Activated T-cell treated with anti-CD3 and anti-CD28 coated beads, Interleukin-2, amount 50 U/mL, for 1 hour (primary cell): ENCODE data around the gene THADA.
"Not testable (repeated sequence)": the region's sequence is repeated elsewhere in the genome, so short reads cannot be mapped to it uniquely, and the experiment has no call there.

ENCODE experiments used
- DNase-seq: peaks from one replicate; pipeline ENCODE4 v3.0.0-alpha.2; 2020

THADA gene

GRCh38 chr2:43593254-43593653 is 2.6 kb downstream of the THADA start:
- no peak for DNase-seq

GRCh38 chr2:43592443-43592842 is 3.4 kb downstream of the THADA start:
- no peak for DNase-seq

GRCh38 chr2:43585708-43586107 is 10.1 kb downstream of the THADA start:
- no peak for DNase-seq

- no peak for DNase-seq
These were observed 16.4 kb downstream of the THADA start for GRCh38 chr2:43579275-43579981.

- DNase-seq: no peak
These were observed 18.6 kb downstream of the THADA start for GRCh38 chr2:43576981-43577892.

- DNase-seq: no peak
These were observed 23.6 kb downstream of the THADA start for GRCh38 chr2:43572244-43572643.

GRCh38 chr2:43569921-43570320 is 25.9 kb downstream of the THADA start:
- no peak for DNase-seq

GRCh38 chr2:43568228-43568627 is 27.6 kb downstream of the THADA start:
- DNase-seq: no peak

- no peak for DNase-seq
These were observed 29.4 kb downstream of the THADA start for GRCh38 chr2:43566461-43566729.

GRCh38 chr2:43563679-43564078 is 32.2 kb downstream of the THADA start:
- no peak for DNase-seq

GRCh38 chr2:43560231-43560547 is 35.6 kb downstream of the THADA start:
- no peak for DNase-seq

- DNase-seq: no peak
These were observed 36.2 kb downstream of the THADA start for GRCh38 chr2:43559391-43560230.

- no peak for DNase-seq
These were observed 38.6 kb downstream of the THADA start for GRCh38 chr2:43557196-43557595.

- DNase-seq: no peak
These were observed 39.6 kb downstream of the THADA start for GRCh38 chr2:43556256-43556655.

- DNase-seq: no peak
These were observed 42.4 kb downstream of the THADA start for GRCh38 chr2:43553341-43553855.

- DNase-seq: no peak
These were observed 43.8 kb downstream of the THADA start for GRCh38 chr2:43551990-43552389.

GRCh38 chr2:43548381-43548780 is 47.5 kb downstream of the THADA start:
- DNase-seq: not testable (repeated sequence)

- no peak for DNase-seq
These were observed 53.4 kb downstream of the THADA start for GRCh38 chr2:43542285-43542933.

- DNase-seq: no peak
These were observed 54.7 kb downstream of the THADA start for GRCh38 chr2:43541165-43541564.

GRCh38 chr2:43540021-43540779 is 55.6 kb downstream of the THADA start:
- DNase-seq: no peak

GRCh38 chr2:43539436-43539835 is 56.4 kb downstream of the THADA start:
- DNase-seq: no peak

- no peak for DNase-seq
These were observed 57.7 kb downstream of the THADA start for GRCh38 chr2:43538034-43538670.
